Type B pancreatic cell (in vitro differentiated cells): ENCODE results near the gene MAP7D1. TPM values are rescaled to one million over a fixed set of nuclear protein-coding genes. Genes with fewer than 3 reads are reported as not detected.
A peak's percentile ranks its signal among the peaks of the same experiment; 100 is the strongest.
"Not testable (repeated sequence)": the region's sequence is repeated elsewhere in the genome, so short reads cannot be mapped to it uniquely, and the experiment has no call there.

ENCODE experiments used
- DNase-seq: peaks from one replicate; pipeline ENCODE4 v3.0.0; 2021; ENCODE audit warnings: mixed read lengths; ENCODE audit not compliant: unreplicated experiment; ENCODE audit errors: extremely low spot score
- H3K27ac Mint-ChIP-seq: 2 replicates; pipeline ENCODE4 v1.8.0; 2021; ENCODE audit warnings: mild to moderate bottlenecking, mixed read lengths
- H3K27me3 Mint-ChIP-seq: 2 replicates; pipeline ENCODE4 v1.8.0; 2021; ENCODE audit warnings: mixed read lengths
- H3K36me3 Mint-ChIP-seq: 2 replicates; pipeline ENCODE4 v1.8.0; 2021; ENCODE audit warnings: mixed read lengths
- H3K4me1 Mint-ChIP-seq: one replicate; pipeline ENCODE4 v1.8.0; 2021; ENCODE audit warnings: mixed read lengths; ENCODE audit not compliant: unreplicated experiment
- H3K4me3 Mint-ChIP-seq: 2 replicates; pipeline ENCODE4 v1.8.0; 2021; ENCODE audit warnings: mild to moderate bottlenecking, mixed read lengths
- H3K9me3 Mint-ChIP-seq: 2 replicates; pipeline ENCODE4 v1.8.0; 2021; ENCODE audit warnings: mixed read lengths
- total RNA-seq: library from RNA; stranded (reverse); gene quantifications from 2 replicates; pipeline ENCODE4 v1.2.1, GENCODE V29; 2021; ENCODE audit warnings: low replicate concordance
- TF ChIP-seq, protein P1 (sequence below): fragments of 200-600 bp; sonication (generic); conservative IDR thresholded peaks from 2 replicates; pipeline ENCODE4 v1.5.0; 2021; ENCODE audit warnings: antibody characterized with exemption, mild to moderate bottlenecking

MAP7D1 gene
- total RNA-seq, 1 donor from 2014 or later: 112 TPM

DNA sequence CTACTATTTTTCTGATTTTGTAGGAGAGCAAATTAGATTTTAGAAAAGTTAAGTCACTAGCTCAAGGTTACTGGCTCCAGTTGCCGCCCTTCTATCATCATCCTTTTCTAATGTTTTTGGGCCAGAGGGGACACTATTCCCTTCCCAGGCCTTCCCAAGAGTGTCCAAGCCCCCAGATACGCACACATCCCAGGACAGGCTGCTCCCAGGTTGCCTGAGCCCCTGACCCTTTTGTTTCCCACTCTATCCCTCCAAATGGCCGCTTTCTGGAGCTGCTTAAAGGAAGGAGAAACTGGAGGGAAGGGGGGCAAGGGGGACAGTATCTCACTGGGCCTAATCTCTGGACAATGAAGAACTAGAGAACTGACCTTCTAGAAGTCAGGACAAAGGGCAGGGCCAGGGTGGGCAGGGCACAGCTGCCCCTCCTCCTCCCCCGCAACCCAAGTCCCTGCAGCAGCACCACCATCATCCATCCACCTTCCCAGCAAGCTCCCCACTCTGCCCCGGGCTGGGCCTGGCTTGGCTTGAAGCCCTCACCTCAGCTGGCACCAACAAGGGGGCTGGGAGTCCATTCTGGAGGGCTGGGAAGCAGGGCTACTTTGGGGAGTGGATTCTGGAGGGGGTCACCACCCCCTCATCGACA lies 1.1 kb upstream of the MAP7D1 start:
- TF ChIP-seq, protein P1, sequence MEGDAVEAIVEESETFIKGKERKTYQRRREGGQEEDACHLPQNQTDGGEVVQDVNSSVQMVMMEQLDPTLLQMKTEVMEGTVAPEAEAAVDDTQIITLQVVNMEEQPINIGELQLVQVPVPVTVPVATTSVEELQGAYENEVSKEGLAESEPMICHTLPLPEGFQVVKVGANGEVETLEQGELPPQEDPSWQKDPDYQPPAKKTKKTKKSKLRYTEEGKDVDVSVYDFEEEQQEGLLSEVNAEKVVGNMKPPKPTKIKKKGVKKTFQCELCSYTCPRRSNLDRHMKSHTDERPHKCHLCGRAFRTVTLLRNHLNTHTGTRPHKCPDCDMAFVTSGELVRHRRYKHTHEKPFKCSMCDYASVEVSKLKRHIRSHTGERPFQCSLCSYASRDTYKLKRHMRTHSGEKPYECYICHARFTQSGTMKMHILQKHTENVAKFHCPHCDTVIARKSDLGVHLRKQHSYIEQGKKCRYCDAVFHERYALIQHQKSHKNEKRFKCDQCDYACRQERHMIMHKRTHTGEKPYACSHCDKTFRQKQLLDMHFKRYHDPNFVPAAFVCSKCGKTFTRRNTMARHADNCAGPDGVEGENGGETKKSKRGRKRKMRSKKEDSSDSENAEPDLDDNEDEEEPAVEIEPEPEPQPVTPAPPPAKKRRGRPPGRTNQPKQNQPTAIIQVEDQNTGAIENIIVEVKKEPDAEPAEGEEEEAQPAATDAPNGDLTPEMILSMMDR: no peak
- peak overlapping the region; percentile 86 for H3K4me3 Mint-ChIP-seq
- peak overlapping the region; percentile 90 for H3K27ac Mint-ChIP-seq
- no peaks in the 10 kb centered on the region for H3K9me3 Mint-ChIP-seq
- DNase-seq: no peak
- no peaks in the 10 kb centered on the region for H3K27me3 Mint-ChIP-seq
- H3K4me1 Mint-ChIP-seq: peaks cover 46% of the 10 kb centered on the region
- H3K36me3 Mint-ChIP-seq: peaks cover 9% of the 10 kb centered on the region

DNA sequence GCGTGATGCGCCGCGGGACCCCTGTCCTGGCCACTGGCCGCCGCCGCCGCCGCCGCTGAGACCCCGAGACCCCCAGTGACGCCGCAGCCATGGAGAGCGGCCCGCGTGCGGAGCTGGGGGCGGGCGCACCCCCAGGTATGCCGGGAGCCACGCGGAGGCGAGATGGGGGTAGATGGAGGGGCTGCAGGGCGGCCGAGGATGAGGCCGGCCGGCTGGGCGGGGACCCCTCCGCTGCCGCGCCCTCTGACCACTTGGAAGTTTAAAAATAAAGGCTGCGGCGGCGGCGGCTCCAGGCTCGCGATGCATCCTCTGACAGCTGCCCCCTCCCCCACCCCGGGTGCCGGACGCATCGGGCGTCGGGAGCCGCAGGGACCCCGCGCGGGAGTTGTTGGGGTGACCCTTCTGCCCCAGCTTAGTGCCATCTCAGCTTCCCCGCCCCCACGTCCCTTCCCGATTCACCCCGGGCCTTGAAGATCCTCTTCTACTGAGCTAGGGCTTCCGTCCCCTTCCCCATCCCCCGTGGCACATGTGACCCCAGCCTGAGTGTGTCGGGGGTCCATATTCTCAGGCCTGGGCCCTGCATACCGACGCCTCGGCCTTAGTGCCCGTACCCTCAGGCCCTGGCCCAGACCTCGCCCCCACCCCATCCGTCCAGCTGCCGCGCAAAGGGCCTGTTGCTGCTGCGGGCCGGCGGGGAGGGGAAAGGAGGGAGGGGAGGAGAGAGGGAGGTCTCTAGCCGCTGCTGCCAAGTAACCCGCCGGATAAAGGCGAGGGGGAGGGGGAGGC lies 562 bp downstream of the MAP7D1 start:
- Mint-ChIP-seq H3K36me3 (peaks cover 9% of the 10 kb centered on the region), H3K4me3 (peak overlapping the region; percentile 90), H3K9me3 (no peaks in the 10 kb centered on the region), H3K27ac (peak overlapping the region; percentile 93), H3K27me3 (no peaks in the 10 kb centered on the region), H3K4me1 (peaks cover 47% of the 10 kb centered on the region)
- peak; percentile 81 for DNase-seq
- TF ChIP-seq, protein P1: no peak

DNA sequence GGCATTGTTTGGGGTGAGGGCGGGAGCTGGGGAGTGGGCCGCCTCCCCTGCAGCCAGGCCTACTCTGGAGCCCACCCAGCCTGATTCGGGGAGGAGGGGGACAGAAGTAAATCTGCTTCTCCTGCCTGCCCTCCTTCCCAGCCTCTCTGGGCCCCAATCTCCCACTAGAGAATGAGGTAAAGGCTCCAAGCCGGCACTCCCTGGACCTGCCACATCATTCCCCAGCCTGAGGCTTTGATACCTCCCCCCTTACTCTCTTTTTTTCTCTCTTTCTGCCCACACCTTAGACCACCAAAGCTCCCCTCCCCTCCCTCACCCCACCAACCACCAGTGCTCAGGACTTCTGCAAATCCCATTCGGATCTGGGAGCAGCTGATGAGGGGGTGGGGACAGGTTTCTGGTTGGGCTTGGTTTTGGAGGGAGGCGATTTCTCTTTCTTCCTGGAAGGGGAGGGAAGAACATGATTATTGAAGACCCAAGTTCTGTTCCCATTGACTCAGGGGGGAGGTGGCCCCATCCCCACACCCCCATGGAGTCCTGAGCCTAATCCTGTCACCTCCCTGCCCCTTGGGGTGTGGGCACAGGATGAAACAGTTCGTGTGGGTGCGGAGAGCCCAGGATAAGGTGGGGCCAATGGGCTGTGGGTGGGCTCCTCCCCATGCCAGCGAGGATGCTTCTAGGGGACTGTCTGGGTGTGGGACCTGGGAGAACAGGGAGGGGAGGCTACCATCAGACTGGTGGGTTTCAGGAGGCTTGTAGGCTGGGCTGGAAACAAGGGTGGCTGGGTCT lies 1.3 kb downstream of the MAP7D1 start:
- H3K27me3 Mint-ChIP-seq: no peaks in the 10 kb centered on the region
- H3K36me3 Mint-ChIP-seq: peaks cover 10% of the 10 kb centered on the region
- H3K9me3 Mint-ChIP-seq: no peaks in the 10 kb centered on the region
- DNase-seq: no peak
- H3K27ac Mint-ChIP-seq: peak overlapping the region; percentile 93
- H3K4me3 Mint-ChIP-seq: peak overlapping the region; percentile 90
- TF ChIP-seq, protein P1: no peak
- H3K4me1 Mint-ChIP-seq: peaks cover 52% of the 10 kb centered on the region

DNA sequence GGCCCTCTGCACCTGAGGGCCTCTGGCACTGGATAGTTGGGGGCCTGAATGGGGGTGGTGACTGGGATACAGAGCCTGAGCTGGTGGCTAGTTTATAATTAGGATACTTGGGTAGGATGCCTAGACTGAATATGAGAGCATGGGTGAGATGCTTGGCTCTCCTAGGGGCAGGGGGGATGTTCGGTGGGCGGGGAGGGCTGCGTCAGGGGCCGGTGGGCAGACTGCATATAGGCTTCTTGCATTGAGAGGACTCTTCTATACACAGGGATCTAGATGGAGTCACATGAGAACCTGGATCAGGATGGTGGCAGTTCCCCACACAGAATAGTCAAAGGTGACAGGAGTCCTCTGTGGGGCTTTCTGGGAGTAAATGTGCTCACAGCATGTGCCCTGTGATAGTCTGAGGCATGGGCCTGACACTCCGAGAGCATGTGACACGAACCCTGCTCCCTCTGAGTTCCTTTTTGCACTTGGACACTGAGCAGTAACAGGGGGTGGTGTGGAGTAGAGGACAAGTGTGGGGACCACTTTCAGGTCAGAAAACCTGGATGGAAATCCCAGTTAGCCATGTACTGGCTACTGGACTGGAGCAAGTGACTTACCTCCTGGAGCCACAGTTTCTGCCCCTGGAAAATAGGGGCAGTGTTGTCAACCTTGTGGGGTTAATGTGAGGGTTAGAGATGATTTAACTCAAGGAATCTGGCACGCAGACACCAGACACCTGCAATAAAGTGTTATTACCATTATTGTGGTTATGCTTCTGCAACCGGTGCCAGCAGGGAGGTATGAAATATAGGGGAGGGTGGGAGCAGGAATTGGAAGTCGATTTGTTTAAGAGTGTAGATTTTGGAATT lies 2.2 kb downstream of the MAP7D1 start:
- H3K27me3 Mint-ChIP-seq: no peaks in the 10 kb centered on the region
- H3K27ac Mint-ChIP-seq: peak overlapping the region; percentile 93

DNA sequence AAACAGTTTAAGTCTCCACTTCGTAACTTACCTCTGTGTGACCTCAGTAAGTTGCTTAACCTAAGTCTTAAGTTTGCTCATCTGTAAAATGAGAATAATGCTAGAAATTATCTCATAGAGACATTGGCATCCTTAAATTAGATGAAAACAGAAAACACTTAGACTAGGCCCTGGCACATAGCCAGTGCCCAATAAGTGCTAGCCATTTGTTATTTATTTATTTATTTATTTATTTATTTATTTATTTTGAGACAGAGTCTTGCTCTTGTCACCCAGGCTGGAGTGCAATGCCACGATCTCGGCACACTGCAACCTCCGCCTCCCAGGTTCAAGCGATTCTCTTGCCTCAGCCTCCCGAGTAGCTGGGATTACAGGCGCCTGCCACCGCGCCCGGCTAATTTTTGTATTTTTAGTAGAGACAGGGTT lies 2.9 kb downstream of the MAP7D1 start:
- H3K9me3 Mint-ChIP-seq: not testable (repeated sequence)
- H3K4me1 Mint-ChIP-seq: peaks cover 58% of the 10 kb centered on the region

More for the DNA sequence above, 2.2 kb downstream of the MAP7D1 start:
- H3K9me3 Mint-ChIP-seq: no peaks in the 10 kb centered on the region
- TF ChIP-seq, protein P1: no peak
- peaks cover 58% of the 10 kb centered on the region for H3K4me1 Mint-ChIP-seq
- DNase-seq: no peak
- H3K36me3 Mint-ChIP-seq: peaks cover 16% of the 10 kb centered on the region
- H3K4me3 Mint-ChIP-seq: peak overlapping the region; percentile 90

More for the DNA sequence above, 2.9 kb downstream of the MAP7D1 start:
- DNase-seq, H3K27me3 Mint-ChIP-seq: not testable (repeated sequence)
- Mint-ChIP-seq H3K27ac (peak overlapping the region; percentile 93), H3K4me3 (peak overlapping the region; percentile 90), H3K36me3 (peaks cover 16% of the 10 kb centered on the region)
